WI38 (cell line): ENCODE measurements around the gene TFAP2E.
A peak's percentile ranks its signal among the peaks of the same experiment; 100 is the strongest.

ENCODE experiments used
- H3K4me3 ChIP-seq: 2 replicates; pipeline ENCODE4 v1.5.1; 2011; ENCODE audit warnings: low read depth, mild to moderate bottlenecking, control low read depth, low read length
- TF ChIP-seq, protein P1 (sequence below): IDR thresholded peaks from 2 replicates; pipeline ENCODE4 v1.5.1; 2012; ENCODE audit warnings: low read depth, mild to moderate bottlenecking, control low read depth, low read length

Gene TFAP2E

DNA sequence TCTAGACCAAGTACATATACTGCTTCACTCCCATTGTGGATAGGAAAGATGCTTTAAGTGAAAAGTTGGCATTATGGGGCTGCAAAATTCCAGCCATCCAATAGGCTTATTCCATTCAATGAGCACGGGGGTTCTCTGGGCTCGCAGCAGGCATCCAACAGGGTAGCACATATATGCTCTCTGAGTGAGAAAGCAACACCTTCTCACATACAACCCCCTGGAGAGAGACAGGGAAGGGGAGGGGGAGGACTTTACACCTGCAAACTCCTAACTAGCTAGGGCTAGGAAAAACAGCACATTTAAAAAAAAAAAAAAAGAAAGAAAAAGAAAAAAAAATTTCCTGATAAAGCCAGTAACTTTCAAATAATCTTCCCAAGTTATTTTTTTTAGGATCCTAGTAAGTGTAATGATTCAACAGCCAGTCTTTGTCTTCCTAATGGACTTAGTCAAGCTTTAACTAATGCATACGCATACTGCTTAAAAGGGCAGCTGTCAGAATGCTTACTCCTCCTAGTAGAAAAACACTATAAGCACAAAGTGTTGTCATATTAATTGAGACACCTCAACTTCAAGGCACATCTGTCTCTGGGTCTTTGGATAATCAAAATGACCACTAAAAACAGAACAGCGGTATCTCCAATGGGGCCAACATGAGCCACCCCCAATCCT lies 49.5 kb downstream of the TFAP2E start:
- H3K4me3 ChIP-seq, result no peak overlapping the region
- TF ChIP-seq, protein P1, sequence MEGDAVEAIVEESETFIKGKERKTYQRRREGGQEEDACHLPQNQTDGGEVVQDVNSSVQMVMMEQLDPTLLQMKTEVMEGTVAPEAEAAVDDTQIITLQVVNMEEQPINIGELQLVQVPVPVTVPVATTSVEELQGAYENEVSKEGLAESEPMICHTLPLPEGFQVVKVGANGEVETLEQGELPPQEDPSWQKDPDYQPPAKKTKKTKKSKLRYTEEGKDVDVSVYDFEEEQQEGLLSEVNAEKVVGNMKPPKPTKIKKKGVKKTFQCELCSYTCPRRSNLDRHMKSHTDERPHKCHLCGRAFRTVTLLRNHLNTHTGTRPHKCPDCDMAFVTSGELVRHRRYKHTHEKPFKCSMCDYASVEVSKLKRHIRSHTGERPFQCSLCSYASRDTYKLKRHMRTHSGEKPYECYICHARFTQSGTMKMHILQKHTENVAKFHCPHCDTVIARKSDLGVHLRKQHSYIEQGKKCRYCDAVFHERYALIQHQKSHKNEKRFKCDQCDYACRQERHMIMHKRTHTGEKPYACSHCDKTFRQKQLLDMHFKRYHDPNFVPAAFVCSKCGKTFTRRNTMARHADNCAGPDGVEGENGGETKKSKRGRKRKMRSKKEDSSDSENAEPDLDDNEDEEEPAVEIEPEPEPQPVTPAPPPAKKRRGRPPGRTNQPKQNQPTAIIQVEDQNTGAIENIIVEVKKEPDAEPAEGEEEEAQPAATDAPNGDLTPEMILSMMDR, result no peak

DNA sequence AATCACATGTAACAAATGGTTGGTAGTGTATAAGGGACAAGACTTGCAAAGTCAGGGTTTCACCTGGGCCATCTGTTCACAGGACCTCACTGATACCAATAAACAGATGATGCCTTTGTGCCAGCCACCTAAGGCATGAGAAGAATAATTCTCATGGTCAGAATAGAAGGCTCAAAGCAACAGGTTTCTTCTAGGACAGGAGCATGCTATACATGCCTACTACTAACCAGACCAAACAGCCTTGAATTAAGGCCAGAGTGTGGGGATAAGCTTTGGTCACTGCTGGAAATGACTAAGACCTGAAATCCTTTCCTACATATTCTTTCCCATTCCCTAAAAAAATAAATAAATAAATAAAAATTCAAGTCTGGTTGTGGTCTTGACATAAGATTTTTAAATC lies 50.7 kb downstream of the TFAP2E start:
- H3K4me3 ChIP-seq, result no peak overlapping the region
- TF ChIP-seq, protein P1, result no peak

DNA sequence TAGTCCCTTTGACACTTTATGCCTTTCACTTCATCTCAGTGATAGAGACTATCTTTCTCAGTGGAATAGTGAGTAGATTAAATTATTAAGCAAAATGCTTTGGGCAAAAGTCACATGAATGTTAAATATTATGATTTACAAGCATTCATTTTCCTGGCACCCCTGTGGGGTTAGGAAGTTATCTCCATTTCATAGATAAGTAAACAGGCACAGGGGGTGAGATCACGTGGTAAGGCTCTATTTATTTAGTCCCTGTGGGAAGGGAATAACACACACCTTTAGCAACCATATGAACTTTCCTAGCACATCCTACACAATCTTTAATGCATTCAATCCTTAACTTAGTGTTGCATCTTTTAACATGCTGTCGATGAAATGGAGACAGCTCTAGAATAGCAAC lies 55.9 kb downstream of the TFAP2E start:
- TF ChIP-seq, protein P1, result no peak
- H3K4me3 ChIP-seq, result no peak overlapping the region

DNA sequence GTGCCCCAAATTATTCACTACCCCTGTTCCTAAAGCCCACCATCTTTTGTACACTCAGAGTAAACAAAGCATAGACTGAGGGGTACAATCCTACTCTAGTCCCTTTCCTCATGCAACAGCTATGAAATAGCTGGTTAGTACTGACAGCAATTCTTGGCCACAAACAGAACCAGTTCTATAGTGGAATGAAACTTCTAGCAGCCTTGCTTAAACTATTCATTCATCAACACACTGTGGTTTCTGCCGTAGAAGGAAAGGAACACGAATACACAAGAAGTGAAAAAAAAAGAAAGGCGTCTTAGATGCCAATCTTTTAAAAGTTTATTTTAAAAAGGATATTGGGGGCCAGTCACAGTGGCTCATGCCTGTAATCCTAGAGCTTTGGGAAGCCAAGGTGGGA lies 58.3 kb downstream of the TFAP2E start:
- TF ChIP-seq, protein P1, result no peak
- no peak overlapping the region for H3K4me3 ChIP-seq

DNA sequence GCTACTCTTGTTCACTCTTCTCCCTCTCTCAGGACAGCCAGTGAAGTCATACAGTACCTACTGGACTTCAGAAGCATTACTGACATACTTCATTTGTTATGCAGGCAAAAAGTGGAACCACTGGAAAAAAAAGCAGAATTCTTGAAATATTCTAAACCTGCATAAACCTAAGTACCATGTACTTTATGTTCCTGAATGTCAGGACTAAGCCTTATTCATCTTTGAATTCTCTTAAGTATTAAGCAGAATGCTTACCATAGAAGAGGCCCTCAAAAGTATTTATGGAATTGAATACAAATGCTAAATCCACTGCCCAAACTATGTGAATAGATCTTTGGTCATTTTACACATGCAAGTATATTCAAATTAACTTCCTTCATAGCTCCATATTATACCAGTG lies 60.4 kb downstream of the TFAP2E start:
- TF ChIP-seq, protein P1, result no peak
- H3K4me3 ChIP-seq, result no peak overlapping the region

DNA sequence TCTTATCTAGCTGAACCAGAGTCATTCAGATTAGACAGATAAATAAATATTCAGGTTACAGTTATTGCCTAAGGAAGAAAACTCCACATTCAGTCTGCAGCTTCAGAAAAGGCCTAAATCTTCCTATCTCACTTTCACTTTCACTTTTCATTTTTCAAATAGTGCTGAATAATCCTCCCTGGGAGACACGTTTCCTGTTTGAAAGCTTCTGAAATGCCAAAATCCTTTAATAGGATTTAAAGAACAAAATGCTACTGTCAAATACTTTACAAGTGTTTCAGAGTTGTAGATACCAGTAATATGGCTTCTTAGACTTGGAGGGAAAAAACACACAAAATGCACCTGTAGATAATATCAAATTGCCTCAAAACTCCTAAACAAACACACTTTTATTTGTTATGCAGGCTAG lies 64.3 kb downstream of the TFAP2E start:
- H3K4me3 ChIP-seq, result peak overlapping the region; percentile 53
- TF ChIP-seq, protein P1, result no peak

DNA sequence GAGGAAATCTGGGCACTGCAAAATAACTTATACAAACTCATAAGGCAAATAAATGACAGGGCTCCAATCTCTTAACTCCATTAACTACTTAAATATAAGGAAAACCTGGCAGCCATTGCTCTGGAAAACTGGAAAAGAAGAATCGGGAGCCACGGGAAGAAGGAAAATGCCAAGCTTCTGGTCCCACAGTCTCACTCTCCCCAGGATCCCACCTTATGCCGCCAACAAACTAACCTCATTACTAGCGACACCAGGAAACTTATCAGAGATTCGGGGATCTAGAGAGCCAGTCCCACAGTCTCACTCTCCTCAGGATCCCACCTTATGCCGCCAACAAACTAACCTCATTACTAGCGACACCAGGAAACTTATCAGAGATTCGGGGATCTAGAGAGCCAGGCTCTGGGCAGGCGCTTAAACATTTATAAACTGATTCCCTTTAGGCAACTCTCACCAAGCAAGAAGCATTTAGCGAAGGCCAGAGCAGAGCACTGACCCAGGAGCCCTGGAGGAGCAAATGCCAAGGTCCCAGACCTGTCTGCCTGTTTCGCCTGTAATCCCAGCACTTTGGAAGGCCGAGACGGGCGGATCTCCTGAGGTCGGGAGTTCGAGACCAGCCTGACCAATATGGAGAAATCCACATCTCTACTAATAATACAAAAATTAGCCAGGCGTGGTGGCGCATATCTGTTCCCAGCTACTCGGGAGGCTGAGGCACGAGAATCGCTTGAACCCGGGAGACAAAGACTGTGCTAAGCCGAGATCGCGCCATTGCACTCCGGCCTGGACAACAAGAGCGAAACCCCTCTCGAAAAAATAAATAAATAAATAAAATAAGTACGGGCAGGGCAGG lies 67.5 kb downstream of the TFAP2E start:
- TF ChIP-seq, protein P1, result no peak
- peak overlapping the region; percentile 96 for H3K4me3 ChIP-seq
